SU-DHL-6 (cell line): ENCODE measurements around the gene LRP6.

ENCODE experiments used
- H2AFZ ChIP-seq: fragments of 200-600 bp; sonication (generic); 2 replicates; pipeline ENCODE4 v1.6.1; 2014; ENCODE audit warnings: low read depth, mild to moderate bottlenecking, moderate library complexity, mixed read lengths, antibody characterized with exemption, low read length; ENCODE audit not compliant: severe bottlenecking
- H3F3A ChIP-seq: fragments of 200-600 bp; shearing (Covaris generic); 2 replicates; pipeline ENCODE4 v1.6.0; 2016; ENCODE audit warnings: antibody characterized with exemption, mild to moderate bottlenecking; ENCODE audit not compliant: insufficient read depth
- H3K27ac ChIP-seq: fragments of 200-600 bp; sonication (generic); 2 replicates; pipeline ENCODE4 v1.5.1; 2016; ENCODE audit warnings: low read depth, mild to moderate bottlenecking, low read length, moderate library complexity, mixed read lengths
- H3K27me3 ChIP-seq: fragments of 200-600 bp; sonication (generic), shearing (Covaris generic); 2 replicates; pipeline ENCODE4 v1.6.0; 2014; ENCODE audit warnings: mild to moderate bottlenecking, low read length
- H3K36me3 ChIP-seq: fragments of 200-600 bp; sonication (generic); 2 replicates; pipeline ENCODE4 v1.6.1; 2014; ENCODE audit warnings: mild to moderate bottlenecking, low read length, mixed read lengths
- H3K4me2 ChIP-seq: fragments of 300-600, 200-600 bp; shearing (Covaris generic), sonication (generic); 2 replicates; pipeline ENCODE4 v1.6.0; 2014; ENCODE audit warnings: low read length, low read depth, mild to moderate bottlenecking; ENCODE audit not compliant: poor library complexity, severe bottlenecking
- H3K4me3 ChIP-seq: fragments of 200-600 bp; sonication (generic); 2 replicates; pipeline ENCODE4 v1.5.1; 2014; ENCODE audit warnings: antibody characterized with exemption, low read length, mild to moderate bottlenecking, mixed read lengths; ENCODE audit not compliant: insufficient read depth, poor library complexity, severe bottlenecking
- H3K79me2 ChIP-seq: fragments of 200-600 bp; sonication (generic); 2 replicates; pipeline ENCODE4 v1.6.1; 2014; ENCODE audit warnings: mild to moderate bottlenecking, low read length, moderate library complexity; ENCODE audit not compliant: insufficient read depth
- H3K9ac ChIP-seq: fragments of 200-600 bp; sonication (generic); 2 replicates; pipeline ENCODE4 v1.7.0; 2014; ENCODE audit warnings: mild to moderate bottlenecking, low read length
- H3K9me2 ChIP-seq: fragments of 200-600 bp; sonication (generic); replicated peaks from 2 replicates; pipeline ENCODE4 v1.6.1; 2014; ENCODE audit warnings: low read length; ENCODE audit not compliant: insufficient read depth
- H3K9me3 ChIP-seq: fragments of 200-600 bp; sonication (generic); 2 replicates; pipeline ENCODE4 v1.6.1; 2014; ENCODE audit warnings: low read length, mixed read lengths; ENCODE audit not compliant: insufficient read depth
- H4K20me1 ChIP-seq: fragments of 200-600 bp; sonication (generic); 2 replicates; pipeline ENCODE4 v1.6.1; 2014; ENCODE audit warnings: low read depth, mild to moderate bottlenecking, antibody characterized with exemption, low read length, moderate library complexity, mixed read lengths
- CTCF ChIP-seq: fragments of 200-600 bp; sonication (generic); IDR thresholded peaks from one replicate; pipeline ENCODE4 v1.5.1; 2017; ENCODE audit warnings: antibody characterized with exemption, mild to moderate bottlenecking, low read length, moderate library complexity; ENCODE audit not compliant: insufficient read depth, poor library complexity, severe bottlenecking
- EZH2phosphoT487 ChIP-seq: fragments of 200-600 bp; sonication (generic), shearing (Covaris generic); conservative IDR thresholded peaks from 2 replicates; pipeline ENCODE4 v1.6.1; 2018; ENCODE audit warnings: mild to moderate bottlenecking, antibody characterized with exemption, low read length, moderate library complexity, mixed read lengths

LRP6 gene

GRCh38 chr12:12278899-12279298 is 12.1 kb upstream of the LRP6 start:
- Histone ChIP-seq H3K9ac (no peak overlapping the region), H3K79me2 (no peaks in the 10 kb centered on the region), H4K20me1 (no peaks in the 10 kb centered on the region), H3K36me3 (no peaks in the 10 kb centered on the region), H3K9me3 (no peaks in the 10 kb centered on the region), H3F3A (no peaks in the 10 kb centered on the region), H3K27ac (no peak overlapping the region), H3K9me2 (no peaks in the 10 kb centered on the region), H3K27me3 (no peaks in the 10 kb centered on the region), H3K4me2 (no peak overlapping the region), H2AFZ (no peak overlapping the region), H3K4me3 (no peak overlapping the region)
- TF ChIP-seq CTCF (no peak), EZH2phosphoT487 (no peak)

GRCh38 chr12:12275874-12276273 is 9.0 kb upstream of the LRP6 start:
- H3K27me3 ChIP-seq: no peaks in the 10 kb centered on the region
- no peak overlapping the region for H3K27ac ChIP-seq
- H3K9ac ChIP-seq: no peak overlapping the region
- H3K9me3 ChIP-seq: no peaks in the 10 kb centered on the region
- H3K79me2 ChIP-seq: no peaks in the 10 kb centered on the region
- no peaks in the 10 kb centered on the region for H3K9me2 ChIP-seq
- no peak overlapping the region for H3K4me3 ChIP-seq
- no peak overlapping the region for H2AFZ ChIP-seq
- H3K4me2 ChIP-seq: no peak overlapping the region
- H3K36me3 ChIP-seq: no peaks in the 10 kb centered on the region
- H4K20me1 ChIP-seq: no peaks in the 10 kb centered on the region
- TF ChIP-seq EZH2phosphoT487: no peak
- no peak for TF ChIP-seq CTCF
- no peaks in the 10 kb centered on the region for H3F3A ChIP-seq

GRCh38 chr12:12273291-12273957 is 6.6 kb upstream of the LRP6 start:
- Histone ChIP-seq H4K20me1 (no peaks in the 10 kb centered on the region), H2AFZ (no peak overlapping the region), H3K27me3 (no peaks in the 10 kb centered on the region), H3K9me2 (no peaks in the 10 kb centered on the region), H3K9ac (no peak overlapping the region), H3K9me3 (no peaks in the 10 kb centered on the region), H3K4me3 (no peak overlapping the region), H3F3A (no peaks in the 10 kb centered on the region), H3K79me2 (no peaks in the 10 kb centered on the region), H3K4me2 (no peak overlapping the region), H3K36me3 (no peaks in the 10 kb centered on the region), H3K27ac (no peak overlapping the region)
- TF ChIP-seq EZH2phosphoT487 (no peak), CTCF (no peak)
